Thoracic aorta (tissue), 2 donors: ENCODE data around the gene PPP1R10. TPM values are rescaled to one million over a fixed set of nuclear protein-coding genes. Genes with fewer than 3 reads are reported as not detected.

Source experiments
- ATAC-seq: fragments of 150-250 bp; one replicate; pipeline ENCODE4 v1.8.0; 2017; ENCODE audit warnings: low read depth; ENCODE audit not compliant: insufficient number of reproducible peaks, low FRiP score
- DNase-seq: peaks from one replicate; pipeline ENCODE4 v3.0.0-alpha.2; 2020; ENCODE audit warnings: low spot score
- H3K27ac ChIP-seq, 2 donors: fragments of 200-600 bp; sonication (generic); 1 replicate in 1 of 2; 2 replicates in 1 of 2; pipeline ENCODE4 v1.5.1; 2016; ENCODE audit warnings: mild to moderate bottlenecking in 2 of 2, moderate library complexity in 2 of 2
- H3K27me3 ChIP-seq: fragments of 200-600 bp; sonication (generic); replicated peaks from 2 replicates; pipeline ENCODE4 v1.6.0; 2016; ENCODE audit warnings: mild to moderate bottlenecking; ENCODE audit not compliant: insufficient read depth
- H3K36me3 ChIP-seq: fragments of 200-600 bp; sonication (generic); one replicate; pipeline ENCODE4 v1.5.1; 2016
- H3K4me1 ChIP-seq, 2 donors: fragments of 200-600 bp; sonication (generic); 1 replicate in 1 of 2; 2 replicates in 1 of 2; pipeline versions ENCODE4 v1.5.1 to v1.6.0; 2016; ENCODE audit warnings: low read depth in 2 of 2, mild to moderate bottlenecking in 1 of 2; ENCODE audit not compliant: control insufficient read depth in 1 of 2
- H3K4me3 ChIP-seq: fragments of 200-600 bp; sonication (generic); 2 replicates; pipeline ENCODE4 v1.5.1; 2016; ENCODE audit warnings: mild to moderate bottlenecking
- H3K9me3 ChIP-seq: fragments of 200-600 bp; sonication (generic); 2 replicates; pipeline ENCODE4 v1.5.1; 2016
- CTCF ChIP-seq: fragments of 200-600 bp; sonication (generic); IDR thresholded peaks from one replicate; pipeline ENCODE4 v1.5.1; 2019; ENCODE audit warnings: antibody characterized with exemption
- total RNA-seq, 2 donors: library from RNA; depleted of rRNA; stranded (reverse); fragments of >200 nt; gene quantifications; one replicate each; pipeline versions ENCODE4 v1.1.0 to v1.2.3, GENCODE V29; 2016

Gene PPP1R10
- total RNA-seq, 2 donors from 2014 or later = 28.7 to 43.1 TPM

DNA sequence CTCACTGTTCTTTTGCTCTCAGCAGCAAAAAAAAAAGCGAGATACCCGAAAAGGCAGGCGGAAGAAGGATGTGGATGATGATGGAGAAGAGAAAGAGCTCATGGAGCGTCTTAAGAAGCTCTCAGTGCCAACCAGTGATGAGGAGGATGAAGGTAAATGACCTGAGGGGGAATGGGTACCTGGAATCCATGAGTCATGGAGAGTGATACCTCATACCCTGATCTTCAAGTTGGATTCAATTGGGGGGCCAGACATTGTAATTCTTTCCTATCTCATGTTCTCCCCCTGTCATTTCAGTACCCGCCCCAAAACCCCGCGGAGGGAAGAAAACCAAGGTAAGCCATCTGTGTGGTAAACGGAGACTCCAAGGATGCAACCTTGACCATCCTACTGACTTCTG is 39.0 kb downstream of the PPP1R10 start:
- TF ChIP-seq CTCF = no peak
- Histone ChIP-seq H3K27ac (no peak overlapping the region), H3K27me3 (no peaks in the 10 kb centered on the region), H3K4me3 (no peak overlapping the region), H3K4me1 (peaks cover 0 to 7% of the 10 kb centered on the region in 2 donors), H3K9me3 (no peaks in the 10 kb centered on the region), H3K36me3 (peaks cover 51% of the 10 kb centered on the region)
- DNase-seq (no peak), ATAC-seq (no peak)

DNA sequence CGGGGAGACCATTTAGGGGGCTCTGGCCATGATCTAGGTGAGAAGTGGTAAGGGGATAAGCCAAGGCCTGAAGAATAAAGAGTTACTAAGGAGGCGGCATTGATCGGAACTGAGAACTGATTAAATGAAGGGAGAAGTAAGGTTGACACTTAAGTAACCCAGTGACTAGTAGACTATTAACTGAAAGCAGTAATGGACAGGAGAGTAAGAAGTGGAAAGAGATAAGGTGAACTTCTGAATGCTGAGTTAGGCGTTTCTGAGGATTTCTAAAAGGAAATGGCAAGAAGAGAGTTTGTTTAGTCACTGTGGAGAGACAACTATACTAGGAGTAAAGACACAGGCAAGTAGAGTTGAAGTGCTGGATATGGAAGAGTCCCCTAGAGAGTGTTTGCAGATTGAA is 43.9 kb downstream of the PPP1R10 start:
- peaks cover 11 to 29% of the 10 kb centered on the region in 2 donors for H3K4me1 ChIP-seq
- ATAC-seq = no peak

GRCh38 chr6:30572148-30572547 is 44.9 kb downstream of the PPP1R10 start:
- Histone ChIP-seq H3K36me3 (peaks cover 3% of the 10 kb centered on the region), H3K27me3 (no peaks in the 10 kb centered on the region), H3K4me3 (peak overlapping the region; percentile 89), H3K9me3 (no peaks in the 10 kb centered on the region), H3K4me1 (peaks cover 11 to 29% of the 10 kb centered on the region in 2 donors), H3K27ac (peak overlapping the region in 1 of 2 donors; percentile 84)
- no peak for DNase-seq
- no peak for ATAC-seq
- no peak for TF ChIP-seq CTCF

More for the DNA sequence above, 43.9 kb downstream of the PPP1R10 start:
- Histone ChIP-seq H3K36me3 (peaks cover 13% of the 10 kb centered on the region), H3K27ac (no peak overlapping the region), H3K4me3 (no peak overlapping the region), H3K27me3 (no peaks in the 10 kb centered on the region), H3K9me3 (no peaks in the 10 kb centered on the region)
- DNase-seq = no peak
- TF ChIP-seq CTCF = no peak

DNA sequence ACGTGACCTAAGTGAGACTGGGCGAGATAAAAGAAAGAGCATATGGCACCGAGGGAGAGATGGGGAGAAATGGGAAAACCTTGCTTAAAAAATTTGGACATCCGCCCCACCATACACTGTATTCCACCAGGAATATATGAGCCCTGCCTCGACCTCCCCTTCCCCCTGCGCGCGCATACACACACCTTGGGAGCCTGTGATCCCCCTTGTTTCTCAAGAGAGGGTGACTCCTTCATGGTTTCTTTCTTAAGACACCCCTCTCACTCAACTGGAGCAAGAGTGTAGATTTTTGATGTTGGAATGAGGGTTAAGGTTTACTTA is 45.3 kb downstream of the PPP1R10 start:
- H3K4me1 ChIP-seq = peaks cover 11 to 29% of the 10 kb centered on the region in 2 donors
- H3K4me3 ChIP-seq = peak overlapping the region; percentile 89
- H3K36me3 ChIP-seq = no peaks in the 10 kb centered on the region
- DNase-seq (no peak), ATAC-seq (peak; percentile 4)
- H3K27me3 ChIP-seq = no peaks in the 10 kb centered on the region
- H3K9me3 ChIP-seq = no peaks in the 10 kb centered on the region
- peak overlapping the region; percentile 84 to 93 for H3K27ac ChIP-seq
- TF ChIP-seq CTCF = no peak

- Histone ChIP-seq H3K4me3 (peak within 1 kb of the TSS; percentile 89), H3K27me3 (no peaks in the 10 kb centered on the region), H3K36me3 (no peaks in the 10 kb centered on the region), H3K27ac (peak within 1 kb of the TSS; percentile 84 to 93), H3K9me3 (no peaks in the 10 kb centered on the region), H3K4me1 (peaks cover 11 to 29% of the 10 kb centered on the region in 2 donors)
- DNase-seq (peak; percentile 85), ATAC-seq (peak; percentile 98)
- no peak for TF ChIP-seq CTCF
These were observed 45.8 kb downstream of the PPP1R10 start, which contains the start of gene ABCF1 for GRCh38 chr6:30571075-30571761. Gene ABCF1 (plus strand): TSS chr6:30571442. CDS start chr6:30571488, 46 bp downstream.
